ENCODE data around the gene TRAPPC14.

TRAPPC14 gene

GRCh38 chr7:100173806-100174495 lies 15.4 kb upstream of the TRAPPC14 start:
- DNase-seq (ENCODE audit: low read depth) = no peak

GRCh38 chr7:100171840-100172239 lies 13.3 kb upstream of the TRAPPC14 start:
- DNase-seq (ENCODE audit: low read depth) = no peak

- DNase-seq (ENCODE audit: low read depth) = no peak
Measured at GRCh38 chr7:100171087-100171681, 12.7 kb upstream of the TRAPPC14 start.

GRCh38 chr7:100170101-100170897 lies 11.8 kb upstream of the TRAPPC14 start:
- no peak for DNase-seq (ENCODE audit: low read depth)

- DNase-seq (ENCODE audit: low read depth) = no peak
Measured at GRCh38 chr7:100169147-100169850, 10.8 kb upstream of the TRAPPC14 start.

- no peak for DNase-seq (ENCODE audit: low read depth)
Measured at GRCh38 chr7:100167912-100168323, 9.4 kb upstream of the TRAPPC14 start.

GRCh38 chr7:100166970-100167911 lies 8.7 kb upstream of the TRAPPC14 start:
- no peak for DNase-seq (ENCODE audit: low read depth)

- no peak for DNase-seq (ENCODE audit: low read depth)
Measured at GRCh38 chr7:100166317-100166940, 7.9 kb upstream of the TRAPPC14 start.

GRCh38 chr7:100163871-100164270 lies 5.3 kb upstream of the TRAPPC14 start:
- DNase-seq (ENCODE audit: low read depth) = no peak

GRCh38 chr7:100163006-100163531 lies 4.5 kb upstream of the TRAPPC14 start:
- no peak for DNase-seq (ENCODE audit: low read depth)

- DNase-seq (ENCODE audit: low read depth) = no peak
Measured at GRCh38 chr7:100160067-100160466, 1.5 kb upstream of the TRAPPC14 start.

GRCh38 chr7:100159099-100159623 lies 638 bp upstream of the TRAPPC14 start:
- no peak for DNase-seq (ENCODE audit: low read depth)

- no peak for DNase-seq (ENCODE audit: low read depth)
Measured at GRCh38 chr7:100157334-100158228, 942 bp downstream of the TRAPPC14 start.

- no peak for DNase-seq (ENCODE audit: low read depth)
Measured at GRCh38 chr7:100157069-100157333, 1.5 kb downstream of the TRAPPC14 start.

GRCh38 chr7:100156331-100157068 lies 2.0 kb downstream of the TRAPPC14 start:
- DNase-seq (ENCODE audit: low read depth) = no peak

GRCh38 chr7:100155553-100156317 lies 2.8 kb downstream of the TRAPPC14 start:
- DNase-seq (ENCODE audit: low read depth) = no peak

GRCh38 chr7:100154651-100155491 lies 3.7 kb downstream of the TRAPPC14 start:
- no peak for DNase-seq (ENCODE audit: low read depth)
